Peyer's patch (tissue), 4 donors: ENCODE measurements around the gene CNTRL. TPM values are rescaled to one million over a fixed set of nuclear protein-coding genes. Genes with fewer than 3 reads are reported as not detected.
"Not testable (repeated sequence)": the region's sequence is repeated elsewhere in the genome, so short reads cannot be mapped to it uniquely, and the experiment has no call there.

ENCODE experiments used
- DNase-seq, 3 donors: peaks; one replicate each; pipeline ENCODE4 v3.0.0-alpha.2; 2017 to 2019
- H3K27ac ChIP-seq, 4 donors: fragments of 200-600 bp; sonication (generic); one replicate each; pipeline ENCODE4 v1.5.1; 2016 to 2019
- H3K27me3 ChIP-seq, 2 donors: fragments of 200-600 bp; sonication (generic); one replicate each; pipeline ENCODE4 v1.5.1; 2019
- H3K36me3 ChIP-seq, 3 donors: fragments of 200-600 bp; sonication (generic); one replicate each; pipeline ENCODE4 v1.5.1; 2016 to 2019
- H3K4me1 ChIP-seq, 4 donors: fragments of 200-600 bp; sonication (generic); one replicate each; pipeline ENCODE4 v1.5.1; 2016 to 2019
- H3K4me3 ChIP-seq, 4 donors: fragments of 200-600 bp; sonication (generic); 1 replicate in 3 of 4; 2 replicates in 1 of 4; pipeline ENCODE4 v1.5.1; 2016 to 2019; ENCODE audit warnings: mild to moderate bottlenecking in 1 of 4
- H3K9me3 ChIP-seq, 4 donors: fragments of 200-600 bp; sonication (generic); one replicate each; pipeline ENCODE4 v1.5.1; 2016 to 2019; ENCODE audit warnings: mild to moderate bottlenecking in 1 of 4
- CTCF ChIP-seq, 6 experiments: fragments of 450-650 bp in 4 of 6; fragments of 200-600 bp in 2 of 6; sonication (generic) in 1 of 6; IDR thresholded peaks; one replicate each; pipeline ENCODE4 v1.5.1; 2017 to 2019; ENCODE audit warnings: antibody characterized with exemption in 6 of 6, mild to moderate bottlenecking in 3 of 6, moderate library complexity in 1 of 6
- POLR2A ChIP-seq, 2 donors: fragments of 450-650 bp; IDR thresholded peaks; one replicate each; pipeline ENCODE4 v1.5.1; 2017; ENCODE audit warnings: antibody characterized with exemption in 2 of 2, mild to moderate bottlenecking in 2 of 2, moderate library complexity in 2 of 2
- total RNA-seq, 4 donors: library from RNA; depleted of rRNA; stranded (reverse); fragments of >200 nt; gene quantifications; one replicate each; pipeline ENCODE4 v1.1.0, GENCODE V29; 2016

Gene CNTRL
- total RNA-seq, 4 donors from 2014 or later, result 5.1 to 113 (median 13.7) TPM

GRCh38 chr9:121123816-121124535 lies 49.2 kb downstream of the CNTRL start:
- H3K4me3 ChIP-seq, result no peak overlapping the region
- H3K27ac ChIP-seq, result no peak overlapping the region
- peaks cover 0 to 9% (median 4%) of the 10 kb centered on the region in 4 donors for H3K4me1 ChIP-seq
- H3K36me3 ChIP-seq, result peaks cover 0 to 15% (median 0%) of the 10 kb centered on the region in 3 donors
- no peaks in the 10 kb centered on the region for H3K9me3 ChIP-seq
- H3K27me3 ChIP-seq, result no peaks in the 10 kb centered on the region
- no peak for TF ChIP-seq POLR2A (IDR thresholded peaks at IDR 0.05)
- no peak for TF ChIP-seq CTCF (IDR thresholded peaks at IDR 0.05)
- no peak for DNase-seq

GRCh38 chr9:121125590-121125989 lies 50.8 kb downstream of the CNTRL start:
- Histone ChIP-seq H3K9me3 (no peaks in the 10 kb centered on the region), H3K27me3 (no peaks in the 10 kb centered on the region), H3K36me3 (peaks cover 0 to 15% (median 0%) of the 10 kb centered on the region in 3 donors), H3K4me3 (no peak overlapping the region), H3K27ac (no peak overlapping the region), H3K4me1 (peaks cover 0 to 7% (median 3%) of the 10 kb centered on the region in 4 donors)
- DNase-seq, result no peak
- TF ChIP-seq POLR2A (IDR thresholded peaks at IDR 0.05), result no peak
- no peak for TF ChIP-seq CTCF (IDR thresholded peaks at IDR 0.05)

- DNase-seq, H3K4me1 ChIP-seq, H3K9me3 ChIP-seq, H3K4me3 ChIP-seq, H3K27me3 ChIP-seq, H3K27ac ChIP-seq: not testable (repeated sequence)
- H3K36me3 ChIP-seq, result peaks cover 0 to 15% (median 0%) of the 10 kb centered on the region in 3 donors
These were observed 54.6 kb downstream of the CNTRL start for GRCh38 chr9:121129384-121129783.

GRCh38 chr9:121133104-121133816 lies 58.5 kb downstream of the CNTRL start:
- peaks cover 0 to 16% (median 0%) of the 10 kb centered on the region in 3 donors for H3K36me3 ChIP-seq
- DNase-seq, result peak; percentile 52 to 88 (median 85)
- no peak overlapping the region for H3K4me3 ChIP-seq
- H3K27ac ChIP-seq, result peak overlapping the region in 1 of 4 donors; percentile 63
- H3K4me1 ChIP-seq, result peaks cover 0 to 4% (median 1%) of the 10 kb centered on the region in 4 donors
- H3K27me3 ChIP-seq, result no peaks in the 10 kb centered on the region
- TF ChIP-seq POLR2A (IDR thresholded peaks at IDR 0.05) (no peak), CTCF (IDR thresholded peaks at IDR 0.05) (no peak)
- H3K9me3 ChIP-seq, result no peaks in the 10 kb centered on the region

- no peak for DNase-seq
- Histone ChIP-seq H3K4me3 (no peak overlapping the region), H3K4me1 (peaks cover 0 to 4% (median 1%) of the 10 kb centered on the region in 4 donors), H3K9me3 (no peaks in the 10 kb centered on the region), H3K36me3 (peaks cover 0 to 26% (median 0%) of the 10 kb centered on the region in 3 donors), H3K27me3 (no peaks in the 10 kb centered on the region), H3K27ac (no peak overlapping the region)
- no peak for TF ChIP-seq CTCF (IDR thresholded peaks at IDR 0.05)
- TF ChIP-seq POLR2A (IDR thresholded peaks at IDR 0.05), result no peak
These were observed 60.9 kb downstream of the CNTRL start for GRCh38 chr9:121135642-121136041.

GRCh38 chr9:121138561-121138960 lies 63.8 kb downstream of the CNTRL start:
- H3K27ac ChIP-seq, result no peak overlapping the region
- no peak for TF ChIP-seq POLR2A (IDR thresholded peaks at IDR 0.05)
- peaks cover 0 to 54% (median 0%) of the 10 kb centered on the region in 3 donors for H3K36me3 ChIP-seq
- no peaks in the 10 kb centered on the region for H3K9me3 ChIP-seq
- no peaks in the 10 kb centered on the region for H3K27me3 ChIP-seq
- H3K4me1 ChIP-seq, result no peaks in the 10 kb centered on the region
- DNase-seq, result no peak
- no peak overlapping the region for H3K4me3 ChIP-seq
